Upper lobe of right lung (tissue), 1 donor: ENCODE measurements around the gene ZNF609. TPM values are rescaled to one million over a fixed set of nuclear protein-coding genes. Genes with fewer than 3 reads are reported as not detected.

Experiments
- ATAC-seq: fragments of 200-7000 bp; cut with Tn5 transposase; one replicate; pipeline ENCODE4 v1.9.1; 2020; ENCODE audit warnings: mild to moderate bottlenecking, moderate library complexity
- DNase-seq: peaks from one replicate; pipeline ENCODE4 v3.0.0-alpha.2; 2020
- H3K27ac ChIP-seq: fragments of 200-600 bp; one replicate; pipeline ENCODE4 v1.8.0; 2022
- H3K27me3 ChIP-seq: fragments of 200-600 bp; one replicate; pipeline ENCODE4 v1.8.0; 2022; ENCODE audit warnings: mild to moderate bottlenecking
- H3K36me3 ChIP-seq: fragments of 200-600 bp; one replicate; pipeline ENCODE4 v1.8.0; 2022
- H3K4me1 ChIP-seq: fragments of 200-600 bp; one replicate; pipeline ENCODE4 v1.8.0; 2022
- H3K4me3 ChIP-seq: fragments of 200-600 bp; one replicate; pipeline ENCODE4 v1.8.0; 2022; ENCODE audit warnings: mild to moderate bottlenecking
- H3K9me3 ChIP-seq: fragments of 200-600 bp; one replicate; pipeline ENCODE4 v1.8.0; 2022
- CTCF ChIP-seq: fragments of 200-600 bp; IDR thresholded peaks from one replicate; pipeline ENCODE4 v1.8.0; 2022; ENCODE audit warnings: antibody characterized with exemption
- intact Hi-C: fragments of 100-400 bp; cut with DNase I; formaldehyde crosslinking; loops from one replicate; pipeline ENCODE4 v1.11.0; 2022
- total RNA-seq: library from RNA; stranded (reverse); fragmentation: NEBNext Ultra II Directional; extraction: Animal tissue kit (Norgen Biotek cat#: 25700); gene quantifications from one replicate; pipeline ENCODE4 v1.2.1, GENCODE V29; 2021
- donor health status: DM: no; HTN: yes; CAD: no; lungs with severe emphysema.

Gene ZNF609
- total RNA-seq, 1 donor from 2014 or later = 45.4 TPM

GRCh38 chr15:64547275-64547674 is 86.9 kb downstream of the ZNF609 start:
- intact Hi-C loops = no loop called here
- H3K9me3 ChIP-seq = no peaks in the 10 kb centered on the region
- H3K4me3 ChIP-seq = no peak overlapping the region
- TF ChIP-seq CTCF = no peak
- no peaks in the 10 kb centered on the region for H3K27me3 ChIP-seq
- H3K36me3 ChIP-seq = no peaks in the 10 kb centered on the region
- ATAC-seq = no peak
- H3K4me1 ChIP-seq = no peaks in the 10 kb centered on the region
- no peak for DNase-seq
- no peak overlapping the region for H3K27ac ChIP-seq

GRCh38 chr15:64548235-64548634 is 87.9 kb downstream of the ZNF609 start:
- Histone ChIP-seq H3K4me3 (no peak overlapping the region), H3K27me3 (no peaks in the 10 kb centered on the region), H3K9me3 (no peaks in the 10 kb centered on the region), H3K36me3 (no peaks in the 10 kb centered on the region), H3K4me1 (no peaks in the 10 kb centered on the region), H3K27ac (no peak overlapping the region)
- no peak for TF ChIP-seq CTCF
- DNase-seq (no peak), ATAC-seq (no peak)
- intact Hi-C loops = no loop called here

- intact Hi-C loops = no loop called here
- Histone ChIP-seq H3K27ac (no peak overlapping the region), H3K9me3 (no peaks in the 10 kb centered on the region), H3K27me3 (no peaks in the 10 kb centered on the region), H3K36me3 (no peaks in the 10 kb centered on the region), H3K4me3 (no peak overlapping the region), H3K4me1 (no peaks in the 10 kb centered on the region)
- no peak for ATAC-seq
- no peak for DNase-seq
- no peak for TF ChIP-seq CTCF
Observed at GRCh38 chr15:64549860-64550259, 89.5 kb downstream of the ZNF609 start.

GRCh38 chr15:64552281-64552948 is 92.0 kb downstream of the ZNF609 start:
- intact Hi-C loops = no loop called here
- ATAC-seq = no peak
- no peaks in the 10 kb centered on the region for H3K9me3 ChIP-seq

GRCh38 chr15:64558460-64559179 is 98.2 kb downstream of the ZNF609 start:
- intact Hi-C loops = no loop called here
- Histone ChIP-seq H3K9me3 (no peaks in the 10 kb centered on the region), H3K36me3 (no peaks in the 10 kb centered on the region), H3K4me3 (no peak overlapping the region), H3K27ac (no peak overlapping the region), H3K4me1 (peaks cover 15% of the 10 kb centered on the region), H3K27me3 (no peaks in the 10 kb centered on the region)
- ATAC-seq (no peak), DNase-seq (no peak)
- TF ChIP-seq CTCF = no peak

More at GRCh38 chr15:64552281-64552948, 92.0 kb downstream of the ZNF609 start:
- no peak for TF ChIP-seq CTCF
- Histone ChIP-seq H3K4me3 (no peak overlapping the region), H3K4me1 (no peaks in the 10 kb centered on the region), H3K36me3 (no peaks in the 10 kb centered on the region), H3K27ac (no peak overlapping the region), H3K27me3 (no peaks in the 10 kb centered on the region)
- no peak for DNase-seq
